ENCODE measurements around the gene PSTPIP1.

The PSTPIP1 gene

GRCh38 chr15:76994001-76994400, 925 bp upstream of the PSTPIP1 start:
- intact Hi-C loops (cut with DNase I) = no loop called here
- DNase-seq = peak in 3 of 42 donors; percentile 2 to 39 (median 7)

- intact Hi-C loops (cut with DNase I) = no loop called here
- DNase-seq = peak in 4 of 42 donors; percentile 0 to 21 (median 9)
These were observed 430 bp upstream of the PSTPIP1 start for GRCh38 chr15:76994496-76994895.

- peak in 1 of 42 donors; percentile 8 for DNase-seq
- intact Hi-C loops (cut with DNase I) = no loop called here
These were observed 1.2 kb downstream of the PSTPIP1 start for GRCh38 chr15:76996076-76996525.

- intact Hi-C loops (cut with DNase I) = no loop called here
- DNase-seq = peak in 13 of 42 donors; percentile 16 to 58 (median 46)
These were observed 1.8 kb downstream of the PSTPIP1 start for GRCh38 chr15:76996526-76997401.

- intact Hi-C loops (cut with DNase I) = no loop called here
- no peak for DNase-seq
These were observed 3.8 kb downstream of the PSTPIP1 start for GRCh38 chr15:76998663-76999285.

- DNase-seq = no peak
- intact Hi-C loops (cut with DNase I) = no loop called here
These were observed 5.1 kb downstream of the PSTPIP1 start for GRCh38 chr15:76999996-77000395.

GRCh38 chr15:77001351-77001750, 6.4 kb downstream of the PSTPIP1 start:
- intact Hi-C loops (cut with DNase I) = no loop called here
- DNase-seq = no peak

- DNase-seq = no peak
- intact Hi-C loops (cut with DNase I) = no loop called here
These were observed 7.0 kb downstream of the PSTPIP1 start for GRCh38 chr15:77001966-77002365.

- no peak for DNase-seq
- intact Hi-C loops (cut with DNase I) = no loop called here
These were observed 7.5 kb downstream of the PSTPIP1 start for GRCh38 chr15:77002436-77002835.

GRCh38 chr15:77002954-77003912, 8.3 kb downstream of the PSTPIP1 start:
- DNase-seq = peak in 36 of 42 donors; percentile 25 to 72 (median 50)
- intact Hi-C loops (cut with DNase I) = no loop called here

GRCh38 chr15:77004189-77004588, 9.3 kb downstream of the PSTPIP1 start:
- DNase-seq = peak in 32 of 42 donors; percentile 17 to 74 (median 44)
- intact Hi-C loops (cut with DNase I) = no loop called here

GRCh38 chr15:77009176-77009575, 14.2 kb downstream of the PSTPIP1 start:
- intact Hi-C loops (cut with DNase I) = no loop called here
- no peak for DNase-seq

GRCh38 chr15:77009646-77010311, 14.9 kb downstream of the PSTPIP1 start:
- intact Hi-C loops (cut with DNase I) = no loop called here
- DNase-seq = no peak

- intact Hi-C loops (cut with DNase I) = no loop called here
- no peak for DNase-seq
These were observed 15.4 kb downstream of the PSTPIP1 start for GRCh38 chr15:77010312-77010686.

GRCh38 chr15:77010857-77011256, 15.9 kb downstream of the PSTPIP1 start:
- no peak for DNase-seq
- intact Hi-C loops (cut with DNase I) = no loop called here

GRCh38 chr15:77012117-77012712, 17.3 kb downstream of the PSTPIP1 start:
- intact Hi-C loops (cut with DNase I) = no loop called here
- no peak for DNase-seq

GRCh38 chr15:77012868-77013267, 17.9 kb downstream of the PSTPIP1 start:
- intact Hi-C loops (cut with DNase I) = no loop called here

GRCh38 chr15:77013776-77014131, 18.8 kb downstream of the PSTPIP1 start:
- intact Hi-C loops (cut with DNase I) = no loop called here
- DNase-seq = no peak

More at GRCh38 chr15:77012868-77013267, 17.9 kb downstream of the PSTPIP1 start:
- no peak for DNase-seq

Measured in head of caudate nucleus (tissue), 42 donors.